GM18511 (cell line): ENCODE measurements around the gene PEMT.

Experiments
- ATAC-seq: cut with Tn5 transposase; IDR thresholded peaks from one replicate; pipeline ENCODE4 v1.9.1; 2021; ENCODE audit warnings: mild to moderate bottlenecking, moderate library complexity; ENCODE audit not compliant: unreplicated experiment

The PEMT gene

GRCh38 chr17:17537311-17538099 is 54.0 kb downstream of the PEMT start:
- ATAC-seq: no peak

- no peak for ATAC-seq
Observed at GRCh38 chr17:17536702-17537101, 54.8 kb downstream of the PEMT start.

- no peak for ATAC-seq
Observed at GRCh38 chr17:17535957-17536356, 55.6 kb downstream of the PEMT start.

- ATAC-seq: no peak
Observed at GRCh38 chr17:17533901-17534441, 57.5 kb downstream of the PEMT start.

GRCh38 chr17:17532991-17533390 is 58.5 kb downstream of the PEMT start:
- no peak for ATAC-seq

- no peak for ATAC-seq
Observed at GRCh38 chr17:17531156-17531555, 60.4 kb downstream of the PEMT start.

- ATAC-seq: no peak
Observed at GRCh38 chr17:17528696-17529652, 62.5 kb downstream of the PEMT start.

- ATAC-seq: no peak
Observed at GRCh38 chr17:17527956-17528500, 63.5 kb downstream of the PEMT start.

- ATAC-seq: no peak
Observed at GRCh38 chr17:17527534-17527933, 64.0 kb downstream of the PEMT start.

- no peak for ATAC-seq
Observed at GRCh38 chr17:17526369-17526768, 65.1 kb downstream of the PEMT start.

GRCh38 chr17:17525956-17526355 is 65.6 kb downstream of the PEMT start:
- ATAC-seq: no peak

- ATAC-seq: no peak
Observed at GRCh38 chr17:17525311-17525710, 66.2 kb downstream of the PEMT start.

GRCh38 chr17:17523731-17524490 is 67.6 kb downstream of the PEMT start:
- no peak for ATAC-seq

GRCh38 chr17:17523001-17523730 is 68.3 kb downstream of the PEMT start:
- no peak for ATAC-seq

- ATAC-seq: no peak
Observed at GRCh38 chr17:17520599-17521232, 70.8 kb downstream of the PEMT start.

GRCh38 chr17:17519886-17520285 is 71.6 kb downstream of the PEMT start:
- ATAC-seq: no peak

GRCh38 chr17:17518951-17519350 is 72.6 kb downstream of the PEMT start:
- no peak for ATAC-seq

- no peak for ATAC-seq
Observed at GRCh38 chr17:17518014-17518413, 73.5 kb downstream of the PEMT start.

- ATAC-seq: no peak
Observed at GRCh38 chr17:17516941-17517720, 74.4 kb downstream of the PEMT start.
